ENCODE results near the gene GNG7. TPM values are rescaled to one million over a fixed set of nuclear protein-coding genes. Genes with fewer than 3 reads are reported as not detected.

The GNG7 gene
- total and polyA plus RNA-seq, 10 of the 15 experiments (the other 5 are each of a cell fraction or from before 2014, with no cell fraction given), result 1.9 to 13.6 (median 6.5) TPM

DNA sequence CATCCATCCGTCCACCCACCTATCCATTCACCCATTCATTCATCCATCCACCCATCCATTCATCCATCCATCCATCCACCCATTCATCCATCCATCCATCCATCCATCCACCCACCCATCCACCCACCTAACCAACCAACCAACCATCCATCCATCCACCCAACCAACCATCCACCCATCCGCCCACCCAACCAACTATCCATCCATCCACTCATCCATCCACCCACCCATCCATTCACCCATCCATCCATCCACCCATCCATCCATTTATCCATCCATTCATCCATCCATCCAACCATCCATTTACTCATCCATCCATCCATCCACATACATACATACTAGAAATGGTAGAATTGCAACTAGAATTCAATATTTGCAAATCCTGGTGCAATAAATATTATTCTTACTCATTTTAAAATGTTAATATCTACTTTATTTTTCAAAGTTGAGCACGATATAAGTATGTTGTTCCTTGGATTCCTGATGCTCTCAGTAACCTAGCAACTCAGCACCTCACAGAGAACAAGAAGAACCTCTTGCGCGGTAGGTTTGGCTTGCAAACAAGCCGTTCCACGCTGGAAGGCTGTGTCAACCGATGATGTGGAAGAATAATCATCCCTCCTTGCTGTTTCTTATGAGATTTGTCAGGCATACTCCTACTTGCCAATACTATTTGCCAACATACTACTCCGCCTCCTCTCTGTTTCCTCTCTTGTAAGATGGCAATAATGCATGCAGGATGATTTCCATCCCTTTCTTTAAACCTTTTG is 111.7 kb downstream of the GNG7 start (continued):
- TF ChIP-seq, protein P1, sequence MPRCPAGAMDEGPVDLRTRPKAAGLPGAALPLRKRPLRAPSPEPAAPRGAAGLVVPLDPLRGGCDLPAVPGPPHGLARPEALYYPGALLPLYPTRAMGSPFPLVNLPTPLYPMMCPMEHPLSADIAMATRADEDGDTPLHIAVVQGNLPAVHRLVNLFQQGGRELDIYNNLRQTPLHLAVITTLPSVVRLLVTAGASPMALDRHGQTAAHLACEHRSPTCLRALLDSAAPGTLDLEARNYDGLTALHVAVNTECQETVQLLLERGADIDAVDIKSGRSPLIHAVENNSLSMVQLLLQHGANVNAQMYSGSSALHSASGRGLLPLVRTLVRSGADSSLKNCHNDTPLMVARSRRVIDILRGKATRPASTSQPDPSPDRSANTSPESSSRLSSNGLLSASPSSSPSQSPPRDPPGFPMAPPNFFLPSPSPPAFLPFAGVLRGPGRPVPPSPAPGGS (IDR thresholded peaks at IDR 0.05; ENCODE audit: borderline replicate concordance, insufficient read depth, low read depth, low read length, poor library complexity, severe bottlenecking), result no peak
- no peak for TF ChIP-seq STAT3 (IDR thresholded peaks at IDR 0.05; ENCODE audit: low read depth, low read length)
- TF ChIP-seq CBX5 (IDR thresholded peaks at IDR 0.05; ENCODE audit: low read depth), result no peak
- TF ChIP-seq PAX5 (IDR thresholded peaks at IDR 0.05; ENCODE audit: borderline replicate concordance, low read depth, low read length), result no peak
- TF ChIP-seq ZNF622 (IDR thresholded peaks at IDR 0.05), result no peak
- TF ChIP-seq NFYB (IDR thresholded peaks at IDR 0.05; ENCODE audit: insufficient read depth, low read depth, low read length), result no peak

DNA sequence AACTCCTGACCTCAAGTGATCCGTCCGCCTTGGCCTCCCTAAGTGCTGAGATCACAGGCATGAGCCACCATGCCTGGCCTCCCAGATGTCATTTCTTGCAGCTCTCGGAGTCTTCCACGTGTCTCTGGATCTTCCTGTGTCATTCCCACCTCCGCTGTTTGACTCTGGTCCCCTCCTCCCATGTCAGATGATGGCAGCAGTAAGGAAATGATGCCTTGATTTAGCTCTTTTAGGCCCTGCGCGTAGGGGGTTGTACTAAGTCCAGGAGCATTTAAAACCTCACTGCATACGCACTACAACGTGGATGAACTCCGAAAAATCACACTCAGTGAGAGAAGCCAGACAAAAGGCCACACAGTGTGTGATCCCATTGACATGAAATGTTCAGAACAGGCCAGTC is 113.1 kb downstream of the GNG7 start:
- Histone ChIP-seq H3K9ac (ENCODE audit: control insufficient read depth, insufficient read depth, low read length) (no peak overlapping the region), H3K79me2 (ENCODE audit: control insufficient read depth, insufficient read depth, low read length) (no peaks in the 10 kb centered on the region), H3K27ac (ENCODE audit: control insufficient read depth, insufficient read depth) (no peak overlapping the region), H3K4me3 (no peak overlapping the region), H3K27me3 (replicated peaks in 1 of 2; ENCODE audit: control insufficient read depth in 2 of 2, insufficient read depth in 2 of 2, low read length in 1 of 2) (no peaks in the 10 kb centered on the region), H2AFZ (ENCODE audit: control insufficient read depth, low read depth, low read length) (no peak overlapping the region), H3K36me3 (ENCODE audit: control insufficient read depth in 2 of 2, insufficient read depth in 2 of 2, low read length in 1 of 2) (no peaks in the 10 kb centered on the region), H3K9me3 (replicated peaks; ENCODE audit: control insufficient read depth, insufficient read depth, low read length) (peaks cover 2% of the 10 kb centered on the region; the same call in 2 of the 3 replicates), H4K20me1 (ENCODE audit: control insufficient read depth, insufficient read depth) (no peaks in the 10 kb centered on the region; the same call in 1 of the 2 replicates), H3K4me2 (ENCODE audit: control insufficient read depth, insufficient read depth) (no peak overlapping the region), H3K4me1 (ENCODE audit: control insufficient read depth, insufficient read depth, low read length) (no peaks in the 10 kb centered on the region; the same call in 1 of the 2 replicates)
- RAD21 ChIA-PET (ENCODE audit: unreplicated experiment), result interaction anchor here (1.6 kb wide), 1 partner anchor 113 kb away, joined by 4 read pairs; the partner anchor contains the start of gene GADD45B
- 97% methylated on average over 10 of the region's 10 CpGs for WGBS (ENCODE audit: insufficient coverage, insufficient replicate concordance, low lambda C conversion rate, missing lambda C conversion rate)
- FAIRE-seq (no peak), DNase-seq (ENCODE audit: low read depth, low spot score) (no peak), ATAC-seq (no peak)
- in situ Hi-C loops (cut with MboI) (no loop called here), intact Hi-C loops (cut with micrococcal nuclease; ENCODE audit: unreplicated experiment) (no loop called here)
- TF ChIP-seq TCF7 (IDR thresholded peaks at IDR 0.05; ENCODE audit: borderline replicate concordance) (no peak), CREB1 (IDR thresholded peaks at IDR 0.05; ENCODE audit: low read depth) (no peak)
- no TSS peak for BruUV-seq (replicated peaks)
- POLR2A ChIA-PET, result interaction anchor here (1.1 kb wide), 1 partner anchor 29 kb away, joined by 3 read pairs; no protein-coding TSS in a partner anchor
- SMC1A ChIA-PET (ENCODE audit: uncharacterized antibody, unreplicated experiment), result interaction anchor here (1.5 kb wide), 1 partner anchor 11 kb away, joined by 4 read pairs; no protein-coding TSS in a partner anchor
- CTCF ChIA-PET, result interaction anchor here (0.7 kb wide), 1 partner anchor 46 kb away, joined by 3 read pairs; no protein-coding TSS in a partner anchor

All from GM12878 (cell line).